Right lobe of liver (tissue), 6 donors: ENCODE measurements around the gene SLC6A18. TPM values are rescaled to one million over a fixed set of nuclear protein-coding genes. Genes with fewer than 3 reads are reported as not detected.

ENCODE experiments used
- ATAC-seq, 4 donors: fragments of 200-7000 bp; cut with Tn5 transposase; one replicate each; pipeline ENCODE4 v1.9.1; 2020; ENCODE audit warnings: mild to moderate bottlenecking in 4 of 4, moderate library complexity in 4 of 4
- DNase-seq, 3 donors: peaks; one replicate each; pipeline ENCODE4 v3.0.0-alpha.2; 2020
- H3K27ac ChIP-seq, 3 donors: fragments of 200-600 bp; one replicate each; pipeline ENCODE4 v1.8.0; 2022
- H3K27me3 ChIP-seq, 2 donors: fragments of 200-600 bp; one replicate each; pipeline ENCODE4 v1.8.0; 2022
- H3K36me3 ChIP-seq, 4 donors: fragments of 200-600 bp; sonication (generic) in 1 of 4; one replicate each; pipeline versions ENCODE4 v1.5.1 to v1.8.0; 2017 to 2022; ENCODE audit warnings: control low read depth in 1 of 4
- H3K4me1 ChIP-seq, 4 donors: fragments of 200-600 bp; sonication (generic) in 1 of 4; one replicate each; pipeline versions ENCODE4 v1.5.1 to v1.8.0; 2017 to 2022; ENCODE audit warnings: control low read depth in 1 of 4
- H3K4me3 ChIP-seq, 3 donors: fragments of 200-600 bp; one replicate each; pipeline ENCODE4 v1.8.0; 2022
- H3K9me3 ChIP-seq, 4 donors: fragments of 200-600 bp; sonication (generic) in 1 of 4; one replicate each; pipeline versions ENCODE4 v1.5.1 to v1.8.0; 2017 to 2022; ENCODE audit warnings: control low read depth in 1 of 4
- CTCF ChIP-seq, 4 donors: fragments of 200-600 bp in 3 of 4; fragments of 450-650 bp in 1 of 4; IDR thresholded peaks; one replicate each; pipeline versions ENCODE4 v1.5.1 to v1.8.0; 2016 to 2022; ENCODE audit warnings: antibody characterized with exemption in 4 of 4, mild to moderate bottlenecking in 2 of 4
- POLR2A ChIP-seq: fragments of 450-650 bp; IDR thresholded peaks from one replicate; pipeline ENCODE4 v1.6.1; 2017; ENCODE audit warnings: antibody characterized with exemption, mild to moderate bottlenecking
- WGBS: methylation state at CpG from one replicate; pipeline ENCODE4 v1.1.6; 2018; ENCODE audit warnings: low coverage, low lambda C conversion rate; ENCODE audit not compliant: insufficient coverage; ENCODE audit errors: missing lambda C conversion rate; 5-methylcytosine and 5-hydroxymethylcytosine counted together
- intact Hi-C, 2 donors: fragments of 100-400 bp; cut with DNase I; formaldehyde crosslinking; loops; one replicate each; pipeline versions ENCODE4 v1.11.2 to v1.14.1; 2022
- total RNA-seq, 6 experiments: library from RNA; depleted of rRNA in 2 of 6; stranded (reverse); fragments of >200 nt in 2 of 6; fragmentation: NEBNext Ultra II Directional in 3 of 6; extraction: Animal tissue kit (Norgen Biotek cat#: 25700) in 3 of 6; gene quantifications; one replicate each; pipeline versions ENCODE4 v1.1.0 to v1.2.4, GENCODE V29; 2016 to 2023
- donor health status: DM: no; HTN: yes; CAD: no.
- donor health status: DM: no; HTN: no; CAD: no.
- donor health status: DM: no; HTN: no; CAD: no.
- donor health status: DM: no; HTN: yes; CAD: no.
- donor health status: DM: no; HTN: yes; CAD: no.

The SLC6A18 gene
- total RNA-seq, 6 experiments from 2014 or later, result not detected

GRCh38 chr5:1204693-1205242 is 20.4 kb upstream of the SLC6A18 start:
- H3K27me3 ChIP-seq, result no peaks in the 10 kb centered on the region
- 21% methylated on average over 9 of the region's 18 CpGs for WGBS
- H3K4me1 ChIP-seq, result no peaks in the 10 kb centered on the region
- H3K36me3 ChIP-seq, result no peaks in the 10 kb centered on the region
- H3K27ac ChIP-seq, result no peak overlapping the region
- ATAC-seq, result peak; percentile 70 to 83 (median 78)
- TF ChIP-seq POLR2A (no peak), CTCF (IDR thresholded peaks at IDR 0.05) (peak; percentile 46 to 64 (median 56))
- peak in 1 of 3 donors; percentile 46 for DNase-seq
- intact Hi-C loops, result loop anchor here in 1 of 2 donors (5.0 kb wide), 1 partner anchor 42 kb away; no protein-coding TSS in a partner anchor
- no peak overlapping the region for H3K4me3 ChIP-seq
- H3K9me3 ChIP-seq, result no peaks in the 10 kb centered on the region

GRCh38 chr5:1205255-1206180 is 19.7 kb upstream of the SLC6A18 start:
- H3K27me3 ChIP-seq, result no peaks in the 10 kb centered on the region
- no peak overlapping the region for H3K27ac ChIP-seq
- 69% methylated on average over 6 of the region's 11 CpGs for WGBS
- TF ChIP-seq POLR2A (no peak), CTCF (IDR thresholded peaks at IDR 0.05) (no peak)
- H3K9me3 ChIP-seq, result no peaks in the 10 kb centered on the region
- no peak for DNase-seq
- intact Hi-C loops, result no loop called here
- no peaks in the 10 kb centered on the region for H3K36me3 ChIP-seq
- H3K4me1 ChIP-seq, result no peaks in the 10 kb centered on the region
- ATAC-seq, result no peak
- no peak overlapping the region for H3K4me3 ChIP-seq

DNA sequence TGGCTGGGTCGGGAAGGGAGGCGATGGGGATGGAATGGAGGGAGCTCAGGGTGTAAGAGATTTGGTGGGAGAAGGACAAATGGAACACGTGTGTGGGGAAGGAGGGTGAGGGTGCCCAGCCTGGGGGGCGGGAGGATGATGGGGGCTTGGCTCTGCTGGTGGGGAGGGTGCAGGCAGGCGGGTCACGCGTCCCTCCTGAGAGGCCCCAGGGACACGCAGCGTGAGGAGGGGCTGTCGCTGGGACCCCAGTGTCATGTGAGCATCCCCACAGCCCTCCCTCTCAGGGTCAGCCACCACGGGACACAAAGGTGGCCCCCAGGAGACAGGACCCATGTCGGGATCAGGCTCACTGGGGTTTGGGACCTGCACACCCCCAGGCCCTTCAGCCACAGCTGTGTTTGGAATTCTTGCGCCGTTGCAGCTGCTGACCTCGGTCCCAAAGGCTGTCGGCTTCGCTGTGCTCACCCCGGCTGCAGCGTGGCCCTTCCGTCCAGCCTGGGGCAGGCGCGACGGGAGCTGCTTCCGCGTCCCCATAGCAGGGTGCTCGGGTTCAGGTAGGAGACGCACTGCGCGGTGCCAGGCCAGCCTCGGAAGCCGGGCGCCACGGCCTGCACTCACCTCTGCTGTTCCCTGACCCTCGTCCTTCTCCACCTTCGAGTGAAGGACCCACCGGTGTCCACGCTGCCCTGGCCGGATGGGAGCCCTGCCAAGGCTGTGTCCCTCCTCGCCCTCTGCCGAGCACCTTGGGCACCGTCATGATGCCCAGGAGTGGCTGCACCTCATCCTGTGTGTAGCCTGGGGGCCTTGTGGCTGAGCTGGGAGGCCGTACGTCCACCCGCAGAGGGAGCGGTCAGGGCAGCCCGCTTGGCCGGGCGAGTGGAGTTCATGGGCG is 18.4 kb upstream of the SLC6A18 start:
- Histone ChIP-seq H3K27me3 (no peaks in the 10 kb centered on the region), H3K9me3 (no peaks in the 10 kb centered on the region), H3K4me3 (no peak overlapping the region), H3K27ac (no peak overlapping the region), H3K4me1 (no peaks in the 10 kb centered on the region), H3K36me3 (no peaks in the 10 kb centered on the region)
- ATAC-seq (no peak), DNase-seq (peak in 1 of 3 donors; percentile 51)
- 52% methylated on average over 4 of the region's 49 CpGs for WGBS
- no peak for TF ChIP-seq POLR2A
- TF ChIP-seq CTCF (IDR thresholded peaks at IDR 0.05), result no peak
- intact Hi-C loops, result no loop called here

DNA sequence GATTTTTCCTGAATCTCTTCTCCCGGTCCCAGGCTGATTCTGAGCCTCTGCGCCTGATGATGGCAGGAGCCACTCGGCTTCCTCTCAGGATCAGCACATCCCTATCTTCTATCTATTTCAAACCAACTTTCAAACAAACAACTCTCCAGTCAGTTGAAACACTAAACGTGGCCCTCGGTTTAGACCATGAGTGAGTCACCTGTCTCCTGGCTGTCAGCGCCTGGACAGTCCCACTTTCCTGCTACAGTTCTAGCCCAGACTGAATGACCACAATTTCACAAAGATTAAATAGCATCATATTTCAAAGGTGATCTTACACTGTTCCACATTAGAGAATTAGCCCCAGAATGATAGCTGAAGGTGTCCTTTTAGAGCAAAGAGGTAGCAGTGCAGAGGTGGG is 17.6 kb upstream of the SLC6A18 start:
- no peaks in the 10 kb centered on the region for H3K4me1 ChIP-seq
- H3K36me3 ChIP-seq, result no peaks in the 10 kb centered on the region
- H3K9me3 ChIP-seq, result no peaks in the 10 kb centered on the region
- WGBS, result 68% methylated on average over 5 of the region's 6 CpGs
- no peak overlapping the region for H3K27ac ChIP-seq
- ATAC-seq (no peak), DNase-seq (no peak)
- H3K4me3 ChIP-seq, result no peak overlapping the region
- no peak for TF ChIP-seq CTCF (IDR thresholded peaks at IDR 0.05)
- no peaks in the 10 kb centered on the region for H3K27me3 ChIP-seq
- intact Hi-C loops, result no loop called here
